Liver (tissue), 3 donors: Measurements from ENCODE around the gene TERB1.

ENCODE experiments used
- FOXA1 ChIP-seq: IDR thresholded peaks from 2 replicates; pipeline ENCODE4 v1.6.1; 2016; ENCODE audit warnings: antibody characterized with exemption
- GABPA ChIP-seq, 2 donors: IDR thresholded peaks in 1 of 2; conservative IDR thresholded peaks in 1 of 2; 2 replicates each; pipeline ENCODE4 v1.6.1; 2016; ENCODE audit warnings: antibody characterized with exemption in 2 of 2, mild to moderate bottlenecking in 1 of 2, moderate library complexity in 1 of 2
- JUND ChIP-seq, 2 donors: IDR thresholded peaks; 2 replicates each; pipeline ENCODE4 v1.6.1; 2016; ENCODE audit warnings: antibody characterized with exemption in 2 of 2
- NR2F2 ChIP-seq: IDR thresholded peaks from 2 replicates; pipeline ENCODE4 v1.6.1; 2016; ENCODE audit warnings: antibody characterized with exemption
- RAD21 ChIP-seq, 2 donors: IDR thresholded peaks; 2 replicates each; pipeline ENCODE4 v1.6.1; 2016; ENCODE audit warnings: antibody characterized with exemption in 2 of 2, mild to moderate bottlenecking in 2 of 2
- SP1 ChIP-seq: IDR thresholded peaks from 2 replicates; pipeline ENCODE4 v1.6.1; 2018; ENCODE audit warnings: antibody characterized with exemption, mild to moderate bottlenecking
- TAF1 ChIP-seq: conservative IDR thresholded peaks from 2 replicates; pipeline ENCODE4 v1.6.1; 2016; ENCODE audit warnings: antibody characterized with exemption, mild to moderate bottlenecking
- YY1 ChIP-seq: IDR thresholded peaks from 2 replicates; pipeline ENCODE4 v1.6.1; 2016; ENCODE audit warnings: antibody characterized with exemption, mild to moderate bottlenecking
- TF ChIP-seq, protein P1 (sequence below): fragments of 150-350 bp; IDR thresholded peaks from 2 replicates; pipeline ENCODE4 v1.5.1; 2017; ENCODE audit warnings: improper control_type of control experiment, low read depth, low read length; ENCODE audit not compliant: missing input control
- TF ChIP-seq, protein P2 (sequence below): IDR thresholded peaks from 2 replicates; pipeline ENCODE4 v1.6.1; 2016; ENCODE audit warnings: antibody characterized with exemption
- TF ChIP-seq, protein P3 (sequence below): IDR thresholded peaks from 2 replicates; pipeline ENCODE4 v1.6.1; 2016; ENCODE audit warnings: antibody characterized with exemption, mild to moderate bottlenecking
- donor health status: healthy.
- donor health status: healthy.

DNA sequence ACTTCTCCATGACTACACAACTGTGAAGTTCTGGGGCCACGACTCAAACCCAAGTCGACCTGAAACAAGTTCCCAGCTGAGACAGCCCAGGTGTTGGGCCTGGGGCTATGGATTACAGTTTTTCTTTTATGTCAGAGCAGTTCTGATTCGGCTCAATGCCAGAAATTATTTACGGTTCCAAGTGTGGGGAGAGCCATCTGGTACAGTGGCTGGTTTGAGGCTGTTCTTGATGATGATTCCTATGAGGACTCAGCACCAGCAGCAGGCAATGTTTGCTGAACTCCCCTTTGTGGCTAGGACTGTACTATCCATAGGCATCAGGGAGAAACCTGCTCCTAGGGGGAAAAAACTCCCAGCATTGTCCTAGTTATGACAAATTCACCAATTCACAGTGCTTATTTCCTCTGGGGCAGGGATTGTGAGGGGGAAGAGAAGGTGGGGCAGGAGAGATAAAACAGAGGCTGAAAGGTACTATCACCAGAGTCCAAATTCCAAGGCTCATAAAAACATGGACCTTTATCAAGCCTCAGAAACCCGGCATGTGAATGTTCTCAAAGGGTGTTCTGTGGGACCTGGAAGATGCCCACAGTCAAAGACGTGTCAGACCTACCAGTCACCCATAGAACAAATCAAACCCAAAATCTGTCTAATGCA is 86.6 kb downstream of the TERB1 start:
- TF ChIP-seq, protein P1, sequence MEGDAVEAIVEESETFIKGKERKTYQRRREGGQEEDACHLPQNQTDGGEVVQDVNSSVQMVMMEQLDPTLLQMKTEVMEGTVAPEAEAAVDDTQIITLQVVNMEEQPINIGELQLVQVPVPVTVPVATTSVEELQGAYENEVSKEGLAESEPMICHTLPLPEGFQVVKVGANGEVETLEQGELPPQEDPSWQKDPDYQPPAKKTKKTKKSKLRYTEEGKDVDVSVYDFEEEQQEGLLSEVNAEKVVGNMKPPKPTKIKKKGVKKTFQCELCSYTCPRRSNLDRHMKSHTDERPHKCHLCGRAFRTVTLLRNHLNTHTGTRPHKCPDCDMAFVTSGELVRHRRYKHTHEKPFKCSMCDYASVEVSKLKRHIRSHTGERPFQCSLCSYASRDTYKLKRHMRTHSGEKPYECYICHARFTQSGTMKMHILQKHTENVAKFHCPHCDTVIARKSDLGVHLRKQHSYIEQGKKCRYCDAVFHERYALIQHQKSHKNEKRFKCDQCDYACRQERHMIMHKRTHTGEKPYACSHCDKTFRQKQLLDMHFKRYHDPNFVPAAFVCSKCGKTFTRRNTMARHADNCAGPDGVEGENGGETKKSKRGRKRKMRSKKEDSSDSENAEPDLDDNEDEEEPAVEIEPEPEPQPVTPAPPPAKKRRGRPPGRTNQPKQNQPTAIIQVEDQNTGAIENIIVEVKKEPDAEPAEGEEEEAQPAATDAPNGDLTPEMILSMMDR = no peak
- TF ChIP-seq TAF1 = no peak
- TF ChIP-seq RAD21 (IDR thresholded peaks at IDR 0.05) = no peak
- TF ChIP-seq GABPA (IDR thresholded peaks at IDR 0.05 in 1 of 2, conservative IDR thresholded peaks at IDR 0.05 in 1 of 2) = no peak
- TF ChIP-seq, protein P2, sequence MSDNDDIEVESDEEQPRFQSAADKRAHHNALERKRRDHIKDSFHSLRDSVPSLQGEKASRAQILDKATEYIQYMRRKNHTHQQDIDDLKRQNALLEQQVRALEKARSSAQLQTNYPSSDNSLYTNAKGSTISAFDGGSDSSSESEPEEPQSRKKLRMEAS = no peak
- no peak for TF ChIP-seq SP1
- no peak for TF ChIP-seq YY1
- TF ChIP-seq NR2F2 = no peak
- TF ChIP-seq, protein P3, sequence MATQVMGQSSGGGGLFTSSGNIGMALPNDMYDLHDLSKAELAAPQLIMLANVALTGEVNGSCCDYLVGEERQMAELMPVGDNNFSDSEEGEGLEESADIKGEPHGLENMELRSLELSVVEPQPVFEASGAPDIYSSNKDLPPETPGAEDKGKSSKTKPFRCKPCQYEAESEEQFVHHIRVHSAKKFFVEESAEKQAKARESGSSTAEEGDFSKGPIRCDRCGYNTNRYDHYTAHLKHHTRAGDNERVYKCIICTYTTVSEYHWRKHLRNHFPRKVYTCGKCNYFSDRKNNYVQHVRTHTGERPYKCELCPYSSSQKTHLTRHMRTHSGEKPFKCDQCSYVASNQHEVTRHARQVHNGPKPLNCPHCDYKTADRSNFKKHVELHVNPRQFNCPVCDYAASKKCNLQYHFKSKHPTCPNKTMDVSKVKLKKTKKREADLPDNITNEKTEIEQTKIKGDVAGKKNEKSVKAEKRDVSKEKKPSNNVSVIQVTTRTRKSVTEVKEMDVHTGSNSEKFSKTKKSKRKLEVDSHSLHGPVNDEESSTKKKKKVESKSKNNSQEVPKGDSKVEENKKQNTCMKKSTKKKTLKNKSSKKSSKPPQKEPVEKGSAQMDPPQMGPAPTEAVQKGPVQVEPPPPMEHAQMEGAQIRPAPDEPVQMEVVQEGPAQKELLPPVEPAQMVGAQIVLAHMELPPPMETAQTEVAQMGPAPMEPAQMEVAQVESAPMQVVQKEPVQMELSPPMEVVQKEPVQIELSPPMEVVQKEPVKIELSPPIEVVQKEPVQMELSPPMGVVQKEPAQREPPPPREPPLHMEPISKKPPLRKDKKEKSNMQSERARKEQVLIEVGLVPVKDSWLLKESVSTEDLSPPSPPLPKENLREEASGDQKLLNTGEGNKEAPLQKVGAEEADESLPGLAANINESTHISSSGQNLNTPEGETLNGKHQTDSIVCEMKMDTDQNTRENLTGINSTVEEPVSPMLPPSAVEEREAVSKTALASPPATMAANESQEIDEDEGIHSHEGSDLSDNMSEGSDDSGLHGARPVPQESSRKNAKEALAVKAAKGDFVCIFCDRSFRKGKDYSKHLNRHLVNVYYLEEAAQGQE = no peak
- TF ChIP-seq FOXA1 = no peak
- no peak for TF ChIP-seq JUND (IDR thresholded peaks at IDR 0.05)
